Right ventricle myocardium superior (tissue), 1 donor: Measurements from ENCODE around the gene DOCK10. TPM values are rescaled to one million over a fixed set of nuclear protein-coding genes. Genes with fewer than 3 reads are reported as not detected.
A peak's percentile ranks its signal among the peaks of the same experiment; 100 is the strongest.

Experiments used
- ATAC-seq: fragments of 200-7000 bp; cut with Tn5 transposase; one replicate; pipeline ENCODE4 v1.9.1; 2020; ENCODE audit warnings: mild to moderate bottlenecking; ENCODE audit not compliant: poor library complexity
- DNase-seq: peaks from one replicate; pipeline ENCODE4 v3.0.0-alpha.2; 2020
- intact Hi-C: fragments of 100-400 bp; cut with DNase I; formaldehyde crosslinking; loops from one replicate; pipeline ENCODE4 v1.11.2; 2022
- long read RNA-seq: library from polyadenylated mRNA; unstranded; transcript quantifications from one replicate; pipeline ENCODE4 v2.0.0, GENCODE V29; 2021
- total RNA-seq: library from RNA; stranded (reverse); fragmentation: NEBNext Ultra II Directional; extraction: Animal tissue kit (Norgen Biotek cat#: 25700); gene quantifications from one replicate; pipeline ENCODE4 v1.2.1, GENCODE V29; 2021
- donor health status: DM: no; HTN: yes; CAD: no; lungs with severe emphysema.

Gene DOCK10
- 2.2 TPM for total RNA-seq
- long read RNA-seq, partial matches to known transcripts: 1 of 1 reads
- long read RNA-seq, other reads (novel, unspliced or antisense): 0 of 1 reads

- ATAC-seq (peak; percentile 53), DNase-seq (peak; percentile 60)
- intact Hi-C loops: no loop called here
Observed at GRCh38 chr2:225041851-225042799, at the start of gene DOCK10. Gene DOCK10, minus strand, starts transcription at chr2:225042468. Its CDS starts 94 bp downstream, at chr2:225042374.

DNA sequence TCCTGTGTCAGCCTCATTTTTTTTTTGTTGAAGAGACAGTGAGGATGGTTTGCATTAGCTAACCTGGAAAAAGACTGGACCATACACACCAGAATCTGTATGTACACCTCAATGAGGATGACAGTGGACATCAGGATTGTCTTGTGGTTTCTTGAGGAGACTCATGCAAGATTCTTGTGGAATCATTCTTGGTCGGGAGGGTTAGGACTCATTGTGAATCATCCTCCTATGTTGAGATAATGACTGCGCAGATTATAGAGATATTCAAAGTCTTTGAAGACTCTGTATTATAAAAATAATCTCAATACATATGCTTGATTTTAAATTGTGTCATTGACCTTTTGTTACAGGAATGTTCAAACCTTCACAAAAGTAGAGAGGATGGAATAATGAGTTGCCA lies 49.1 kb upstream of the DOCK10 start:
- DNase-seq (no peak), ATAC-seq (no peak)
- intact Hi-C loops: no loop called here

- ATAC-seq (no peak), DNase-seq (no peak)
- intact Hi-C loops: no loop called here
Observed at GRCh38 chr2:225090746-225091145, 48.5 kb upstream of the DOCK10 start.

DNA sequence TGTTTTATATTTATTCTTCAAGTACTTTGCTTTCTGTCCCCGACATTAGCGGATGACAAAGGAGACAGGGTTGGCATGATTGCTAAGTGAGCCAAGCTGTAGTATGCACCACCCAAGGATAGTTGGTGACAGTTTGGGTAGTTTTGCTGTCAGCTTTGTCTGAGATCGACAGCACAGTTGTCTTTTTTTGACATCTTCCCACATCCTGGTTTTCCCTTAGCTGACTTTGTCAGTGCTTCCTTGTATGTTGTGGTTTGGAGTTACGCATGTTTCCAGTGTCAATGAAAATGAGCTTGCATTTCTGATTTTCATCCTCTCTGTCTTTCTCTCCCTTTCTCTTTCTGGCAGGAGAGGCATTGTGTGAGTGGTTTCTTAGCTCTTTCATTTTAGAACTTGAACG lies 44.6 kb upstream of the DOCK10 start:
- no peak for ATAC-seq
- intact Hi-C loops: no loop called here
- DNase-seq: no peak

GRCh38 chr2:225086439-225086838 lies 44.2 kb upstream of the DOCK10 start:
- ATAC-seq (no peak), DNase-seq (no peak)
- intact Hi-C loops: no loop called here

DNA sequence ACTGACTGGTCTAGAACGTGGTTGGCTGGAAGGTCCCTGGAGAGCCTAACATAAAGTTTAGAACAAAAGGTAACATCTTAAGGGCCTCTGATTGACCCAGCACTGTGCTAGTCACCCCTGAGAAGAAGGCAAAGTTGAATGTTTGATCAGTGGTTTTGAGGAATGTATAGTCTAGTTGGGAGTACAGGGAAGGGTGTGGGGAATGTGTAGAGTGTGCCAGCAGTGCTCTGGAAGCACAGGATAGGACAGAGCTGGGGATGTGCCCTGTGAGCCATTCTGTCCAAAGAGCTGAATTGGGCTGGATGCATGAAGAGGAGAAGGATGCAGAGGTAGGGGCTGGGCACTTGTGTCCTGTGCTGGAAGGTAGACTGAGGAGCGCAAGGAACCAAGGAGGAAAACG lies 41.0 kb upstream of the DOCK10 start:
- DNase-seq (no peak), ATAC-seq (no peak)
- intact Hi-C loops: no loop called here

GRCh38 chr2:225076125-225076524 lies 33.9 kb upstream of the DOCK10 start:
- DNase-seq: no peak
- no peak for ATAC-seq
- intact Hi-C loops: no loop called here

- no peak for ATAC-seq
- DNase-seq: no peak
- intact Hi-C loops: no loop called here
Observed at GRCh38 chr2:225074919-225075681, 32.8 kb upstream of the DOCK10 start.

DNA sequence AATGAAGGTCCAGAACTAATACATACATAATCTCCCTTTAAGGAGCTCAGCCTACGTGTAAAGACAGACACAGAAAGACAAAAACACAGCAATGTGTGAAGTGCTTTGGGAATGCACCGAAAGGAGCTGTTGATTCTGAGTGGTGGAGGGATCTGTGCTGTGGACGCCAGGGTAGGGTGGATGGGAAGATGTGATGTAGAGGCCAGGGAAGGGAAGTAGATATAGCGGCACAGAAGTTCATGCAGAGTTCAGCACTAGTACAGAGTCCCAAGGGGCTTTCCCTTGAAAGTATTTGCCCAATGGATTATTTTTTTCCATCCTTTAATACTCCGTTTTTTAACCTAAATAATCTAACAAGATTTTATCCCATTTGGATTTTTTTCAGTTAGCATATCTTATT lies 32.1 kb upstream of the DOCK10 start:
- ATAC-seq: peak; percentile 46
- intact Hi-C loops: no loop called here
- DNase-seq: no peak

DNA sequence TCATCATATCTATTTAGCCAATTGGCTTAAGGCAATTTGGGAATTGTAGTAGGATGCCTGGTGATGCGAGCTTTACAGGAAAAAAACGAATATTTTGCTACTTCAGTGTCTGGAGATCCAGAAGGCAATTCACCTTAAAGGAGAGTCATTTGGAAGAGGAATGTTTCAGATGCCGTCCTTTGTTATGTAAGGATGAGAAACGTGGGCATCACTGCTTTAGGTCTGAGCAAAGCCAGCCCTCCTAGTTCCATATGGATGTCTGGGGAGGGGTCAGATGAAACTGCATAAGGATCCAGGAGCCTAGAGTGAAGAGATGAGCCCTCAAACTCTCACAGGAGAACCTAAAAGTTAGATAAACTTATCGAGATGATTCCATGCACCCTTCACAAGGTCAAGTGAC lies 30.9 kb upstream of the DOCK10 start:
- intact Hi-C loops: no loop called here
- DNase-seq: no peak
- ATAC-seq: no peak

- intact Hi-C loops: no loop called here
- DNase-seq (no peak), ATAC-seq (no peak)
Observed at GRCh38 chr2:225072444-225072843, 30.2 kb upstream of the DOCK10 start.

- intact Hi-C loops: no loop called here
- no peak for DNase-seq
- ATAC-seq: no peak
Observed at GRCh38 chr2:225070811-225071210, 28.5 kb upstream of the DOCK10 start.

DNA sequence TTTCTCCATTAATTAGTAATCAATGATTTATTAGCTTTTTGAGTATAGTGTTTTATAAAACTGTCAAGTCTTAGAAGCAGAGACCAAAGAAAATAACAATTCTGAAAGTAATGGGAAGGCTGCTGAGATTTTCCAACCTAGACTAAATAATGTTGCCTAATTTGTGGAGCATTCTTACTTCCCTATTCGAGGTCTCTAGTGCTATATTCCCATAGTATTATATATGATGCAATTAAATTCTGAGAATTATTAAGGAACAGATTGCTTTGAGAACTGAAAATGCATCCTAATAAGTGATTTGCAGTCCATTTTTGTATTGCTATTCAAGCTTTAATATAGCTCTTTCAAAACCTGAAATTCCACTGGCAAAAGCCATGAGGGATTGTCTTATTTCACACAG lies 27.7 kb upstream of the DOCK10 start:
- DNase-seq (no peak), ATAC-seq (no peak)
- intact Hi-C loops: no loop called here

GRCh38 chr2:225069477-225069876 lies 27.2 kb upstream of the DOCK10 start:
- intact Hi-C loops: no loop called here
- DNase-seq (no peak), ATAC-seq (no peak)

DNA sequence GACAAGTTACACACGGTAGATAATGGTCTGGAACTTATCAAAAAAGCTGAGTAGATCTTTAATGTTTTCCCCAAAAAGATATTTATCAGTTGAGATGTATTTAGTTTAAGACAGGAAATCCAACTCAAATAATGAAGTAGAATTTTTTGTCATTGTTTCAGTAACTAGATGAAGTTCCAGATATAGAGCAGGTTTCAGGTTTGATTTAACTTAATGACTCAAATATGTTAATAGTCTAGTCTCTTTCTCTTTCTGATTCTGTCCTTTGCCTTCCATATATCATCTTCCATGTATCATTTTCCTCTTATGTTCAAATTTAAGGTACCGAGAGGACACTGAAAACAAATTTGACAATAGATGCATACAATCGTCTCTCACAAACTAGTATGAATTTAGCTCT lies 23.6 kb upstream of the DOCK10 start:
- intact Hi-C loops: no loop called here
- no peak for ATAC-seq
- no peak for DNase-seq

GRCh38 chr2:225064928-225065327 lies 22.7 kb upstream of the DOCK10 start:
- DNase-seq: no peak
- intact Hi-C loops: no loop called here
- no peak for ATAC-seq

DNA sequence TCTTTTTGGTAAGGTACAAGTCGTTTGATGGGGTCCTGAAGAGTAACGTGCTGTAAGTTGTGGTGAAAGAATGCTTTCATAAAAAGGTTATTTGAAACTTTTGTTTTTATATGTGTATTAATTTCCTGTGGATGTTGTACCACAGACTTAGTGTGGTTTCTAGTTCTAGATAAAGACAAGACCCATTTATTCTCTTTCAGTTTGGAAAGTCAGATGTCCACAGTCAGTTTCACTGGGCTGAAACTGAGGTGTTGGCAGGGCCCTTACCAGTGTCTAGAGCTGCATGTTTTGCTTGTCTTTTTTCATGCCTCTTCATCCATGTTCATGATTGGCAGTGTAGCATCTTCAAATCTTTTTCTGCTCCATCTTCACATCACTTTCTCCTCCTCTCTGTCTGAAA lies 22.1 kb upstream of the DOCK10 start:
- no peak for ATAC-seq
- DNase-seq: no peak
- intact Hi-C loops: no loop called here

DNA sequence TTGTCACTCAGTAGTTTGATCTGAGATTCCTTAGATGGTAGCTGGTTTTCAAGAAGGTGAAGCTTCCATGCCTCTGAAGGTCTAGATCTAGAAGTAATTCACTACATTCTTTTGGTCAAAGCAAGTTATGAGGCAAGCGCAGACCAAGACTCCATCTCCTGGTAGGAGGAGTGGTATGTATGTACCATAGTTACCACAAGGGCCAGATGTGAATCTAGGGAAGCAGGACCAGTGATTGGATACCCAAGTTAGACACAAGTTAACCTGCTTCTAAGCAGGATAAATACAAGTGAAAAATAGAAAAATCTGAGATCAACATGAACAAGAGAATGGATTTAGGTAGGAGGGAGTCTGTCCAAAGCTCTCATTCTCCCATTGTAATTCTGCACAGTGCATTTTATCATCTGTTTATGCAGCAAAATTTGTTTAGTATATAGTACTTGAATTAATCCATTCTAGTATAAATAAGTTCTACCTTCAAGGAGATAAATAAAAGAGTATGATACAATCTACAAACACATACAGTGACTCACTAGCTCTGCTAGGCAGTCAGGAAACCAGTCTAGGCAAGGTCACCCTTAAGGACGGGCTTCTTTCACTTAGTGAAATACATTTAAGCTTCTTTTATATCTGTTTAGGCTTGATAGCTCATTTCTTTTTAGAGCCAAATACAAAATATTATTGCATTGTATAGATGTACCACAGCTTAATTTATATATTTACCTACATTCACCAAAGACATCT lies 14.2 kb upstream of the DOCK10 start:
- DNase-seq (no peak), ATAC-seq (no peak)
- intact Hi-C loops: no loop called here

DNA sequence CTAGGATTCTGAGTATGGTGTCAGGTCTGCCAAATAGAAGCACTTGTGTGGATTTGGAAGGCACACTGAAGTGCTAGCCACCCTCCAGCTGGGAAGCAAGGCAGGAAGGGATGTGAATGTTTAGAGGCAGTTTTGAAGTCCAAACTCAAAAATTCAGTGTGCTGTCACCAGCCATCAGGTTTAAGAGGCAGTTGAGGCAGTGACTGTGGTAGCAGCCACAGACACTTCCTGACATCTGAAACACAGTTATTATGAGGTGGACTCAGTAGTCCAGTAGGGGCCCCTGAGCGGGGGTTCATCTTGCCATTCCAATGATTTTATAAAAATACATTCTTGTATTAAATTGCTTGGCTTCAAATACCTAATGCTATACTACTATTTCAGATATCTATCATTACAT lies 13.4 kb upstream of the DOCK10 start:
- intact Hi-C loops: no loop called here
- ATAC-seq: no peak
- DNase-seq: no peak
